GM18498 (cell line): ENCODE results near the gene MAS1.
"Not testable (repeated sequence)": the region's sequence is repeated elsewhere in the genome, so short reads cannot be mapped to it uniquely, and the experiment has no call there.

ENCODE experiments used
- ATAC-seq: cut with Tn5 transposase; IDR thresholded peaks from one replicate; pipeline ENCODE4 v1.9.1; 2021; ENCODE audit warnings: mild to moderate bottlenecking, moderate library complexity; ENCODE audit not compliant: unreplicated experiment

MAS1 gene

DNA sequence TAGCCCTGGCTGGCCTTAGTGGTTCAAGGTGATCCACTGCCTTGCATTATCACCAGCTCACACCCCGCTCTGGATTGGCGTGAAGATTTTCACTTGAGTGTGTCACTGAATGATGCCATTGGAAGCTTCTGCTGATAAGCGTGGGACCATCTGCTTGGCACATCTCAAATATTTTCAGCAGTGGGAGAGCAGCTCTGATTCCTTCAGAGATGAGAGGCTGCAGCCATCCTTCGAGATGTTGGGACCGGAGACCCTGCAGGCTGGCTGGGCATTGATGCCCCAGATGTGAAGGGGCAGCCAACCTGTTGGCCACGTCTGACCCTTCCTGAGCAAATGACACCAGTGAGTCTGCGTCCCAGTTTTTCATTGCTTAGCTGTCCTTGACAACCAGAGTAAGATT lies at the start of gene MAS1:
Gene MAS1 (plus strand): TSS at position 197 of the 400 bp plus-strand sequence. CDS start 15,968 bp downstream, outside the sequence.
- no peak for ATAC-seq

DNA sequence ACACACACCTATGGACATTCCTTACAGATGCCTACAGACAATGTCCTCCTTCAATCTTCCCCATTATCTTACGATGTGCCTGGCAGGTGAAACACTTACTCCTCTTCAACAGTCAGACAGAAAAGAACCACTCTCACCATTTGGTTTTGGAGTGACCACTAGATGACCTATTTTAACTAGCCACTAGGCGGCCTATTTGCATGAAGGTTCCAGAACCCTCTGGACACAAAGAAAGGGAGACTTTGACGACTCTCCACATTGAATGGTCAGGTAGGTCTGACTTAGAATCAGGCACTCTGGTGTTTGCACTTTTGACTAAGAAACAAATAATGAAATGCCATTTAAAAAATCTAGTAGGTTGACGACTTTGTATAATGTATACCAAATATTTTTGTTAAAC lies 48.8 kb upstream of the MAS1 start:
- no peak for ATAC-seq

DNA sequence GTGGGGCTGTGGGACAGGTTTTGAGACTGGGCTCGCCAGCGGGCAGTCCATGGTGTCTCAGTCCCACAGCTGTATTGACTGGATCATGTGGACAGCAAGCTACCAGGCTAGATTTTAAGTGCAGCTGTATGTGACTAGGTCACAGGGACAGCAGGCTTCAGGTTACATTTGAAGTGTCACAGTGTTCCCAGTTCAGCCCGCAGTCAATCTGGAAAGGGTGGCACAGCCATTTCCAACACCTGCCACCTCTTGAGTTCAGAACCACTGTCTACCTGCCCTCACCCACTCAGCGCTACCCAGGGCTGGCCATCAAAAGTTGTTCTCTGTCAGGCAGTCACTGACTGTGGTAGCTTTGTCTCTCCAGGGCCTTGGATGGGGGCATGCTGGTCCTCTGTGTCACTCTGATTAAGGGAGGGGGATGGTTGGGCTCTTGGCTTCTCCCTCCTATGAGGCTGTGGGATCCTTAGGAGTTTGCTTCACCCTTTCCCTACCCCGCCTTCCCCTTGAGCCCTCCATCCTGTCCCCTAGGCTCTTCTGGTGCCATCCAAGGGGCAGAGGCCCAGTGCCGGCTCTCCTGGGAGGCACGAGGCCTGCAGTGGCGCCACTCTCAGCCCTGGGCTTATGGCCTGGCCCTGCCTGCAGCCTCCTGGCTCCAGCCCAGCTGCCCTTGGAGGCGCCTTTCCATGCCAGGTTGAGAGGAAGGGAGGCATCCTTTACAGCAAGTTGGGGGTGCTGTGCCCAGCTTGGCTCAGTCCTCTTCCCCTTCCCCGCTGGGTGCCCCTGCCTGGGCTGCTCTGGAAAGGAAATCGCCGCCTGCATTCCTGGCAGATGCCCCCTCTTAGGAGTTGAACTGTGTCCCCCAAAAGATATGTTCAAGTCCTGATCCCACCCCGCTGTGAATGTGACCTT lies 45.8 kb upstream of the MAS1 start:
- no peak for ATAC-seq

DNA sequence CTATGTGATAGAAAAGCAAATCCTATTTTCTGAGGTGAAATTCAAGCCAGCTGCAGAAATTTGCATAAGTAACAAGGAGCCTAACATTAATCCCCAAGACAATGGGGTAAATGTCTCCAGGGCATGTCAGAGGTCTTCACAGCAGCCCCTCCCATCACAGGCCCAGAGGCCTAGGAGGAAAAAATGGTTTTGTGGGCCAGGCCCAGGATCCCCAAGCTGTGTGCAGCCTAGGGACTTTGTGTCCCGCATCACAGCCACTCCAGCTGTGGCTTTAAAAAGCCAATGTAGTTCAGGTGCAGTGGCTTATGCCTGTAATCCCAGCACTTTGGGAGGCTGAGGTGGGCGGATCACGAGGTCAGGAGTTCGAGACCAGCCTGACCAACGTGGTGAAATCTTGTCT lies 42.2 kb upstream of the MAS1 start:
- ATAC-seq = not testable (repeated sequence)

DNA sequence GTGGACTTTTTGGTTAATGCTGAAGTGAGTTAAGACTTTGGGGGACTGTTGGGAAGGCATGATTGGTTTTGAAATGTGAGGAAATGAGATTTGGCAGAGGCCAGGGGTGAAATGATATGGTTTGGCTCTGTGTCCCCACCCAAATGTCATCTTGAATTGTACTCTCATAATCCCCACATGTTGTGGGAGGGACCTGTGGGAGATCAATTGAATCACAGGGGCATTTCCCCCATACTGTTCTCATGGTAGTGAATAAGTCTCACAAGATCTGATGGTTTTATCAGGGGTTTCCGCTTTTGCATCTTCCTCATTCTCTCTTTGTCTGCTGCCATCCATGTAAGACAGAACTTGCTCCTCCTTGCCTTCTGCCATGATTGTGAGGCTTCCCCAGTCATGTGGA lies 40.9 kb upstream of the MAS1 start:
- not testable (repeated sequence) for ATAC-seq

DNA sequence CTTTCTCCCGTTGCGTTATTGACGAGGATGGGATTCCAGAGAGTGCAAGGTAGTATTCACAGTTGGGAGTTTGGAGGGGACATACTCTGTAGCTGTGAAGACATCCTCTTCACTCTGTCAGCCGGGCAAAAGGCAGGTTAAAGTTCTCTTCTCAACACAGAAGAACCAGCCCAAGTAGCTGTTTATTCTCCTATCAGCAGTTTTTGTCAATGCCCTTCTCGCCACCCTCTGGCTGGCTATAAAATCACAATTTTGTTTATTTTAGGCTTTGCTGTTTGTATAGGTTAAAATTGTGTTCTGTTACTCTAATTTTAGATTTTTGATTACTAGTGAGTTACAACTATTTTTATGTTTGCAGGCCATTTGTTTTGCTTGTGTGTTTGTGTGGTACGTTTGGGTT lies 37.9 kb upstream of the MAS1 start:
- ATAC-seq = no peak

DNA sequence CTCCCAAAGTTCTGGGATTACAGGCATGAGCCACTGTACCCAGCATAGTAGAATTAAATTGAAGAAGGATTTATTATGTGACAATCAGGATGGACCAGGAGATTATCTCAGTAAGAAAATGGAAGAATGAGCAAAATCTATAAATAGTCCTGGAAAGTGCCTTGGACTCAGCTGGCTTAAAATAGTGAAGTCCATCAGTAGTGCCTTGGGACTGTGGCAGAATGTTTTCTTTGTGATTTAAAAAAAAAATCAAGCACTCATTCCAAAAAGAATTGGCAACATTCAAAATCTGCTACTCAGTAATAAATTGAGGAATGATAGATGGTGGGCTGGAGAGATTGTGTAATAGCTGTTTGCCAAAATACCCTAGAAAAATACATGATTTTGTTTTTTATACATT lies 37.0 kb upstream of the MAS1 start:
- no peak for ATAC-seq

DNA sequence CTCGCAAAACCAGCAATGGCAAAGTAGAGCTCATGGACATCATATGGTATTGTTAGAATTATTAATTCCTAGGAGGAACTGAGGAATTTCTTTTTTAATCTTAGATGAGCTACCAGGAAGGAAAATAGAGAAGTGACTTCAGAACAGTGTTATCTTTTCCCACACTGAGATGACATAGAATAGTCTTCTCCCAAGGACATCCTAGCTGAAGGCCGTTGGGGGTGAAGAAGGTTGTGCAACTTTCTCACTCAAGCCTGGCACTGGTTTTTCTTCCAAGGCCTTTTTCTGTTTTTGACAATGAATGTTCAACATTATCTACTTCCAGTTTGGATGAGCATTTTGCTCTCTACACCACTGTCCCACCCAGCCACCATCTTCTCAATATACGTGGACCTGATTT lies 35.8 kb upstream of the MAS1 start:
- no peak for ATAC-seq

DNA sequence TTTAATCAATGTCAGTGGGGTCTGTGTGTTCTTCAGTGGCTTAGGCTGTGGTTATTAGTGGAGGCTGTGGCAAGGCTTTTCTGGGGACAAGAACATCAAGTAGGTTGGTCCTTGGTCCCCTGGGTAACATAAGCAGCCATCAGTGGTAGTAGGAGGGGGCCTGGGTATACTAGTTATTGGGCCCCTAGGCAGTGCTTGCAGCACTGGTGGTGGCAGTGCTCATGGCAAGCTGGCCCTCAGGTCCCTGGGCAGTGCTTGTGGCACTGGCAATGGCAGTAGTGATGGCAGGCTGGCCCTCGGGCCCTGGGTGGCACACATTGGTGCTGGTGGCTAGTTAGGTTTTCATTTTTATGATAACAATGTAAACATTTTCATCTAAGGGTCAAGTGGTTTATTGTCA lies 32.5 kb upstream of the MAS1 start:
- no peak for ATAC-seq

DNA sequence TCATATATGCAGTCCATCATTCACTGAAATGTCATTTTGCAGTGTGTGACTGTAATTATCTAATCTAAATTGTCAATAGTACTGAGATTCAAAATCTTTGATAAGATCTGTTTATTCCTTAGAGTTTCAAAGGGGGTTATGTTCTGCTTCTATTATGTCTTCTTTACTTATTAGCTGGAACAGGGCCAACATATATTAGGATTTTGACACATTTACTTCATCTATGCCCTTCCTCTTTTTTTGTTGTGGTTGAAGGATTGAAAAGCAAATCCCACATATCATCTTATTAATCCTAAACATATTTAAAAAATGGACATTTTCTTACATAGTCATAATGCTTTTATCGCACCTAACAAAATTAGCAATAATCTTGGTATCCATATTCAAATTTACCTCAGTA lies 30.3 kb upstream of the MAS1 start:
- ATAC-seq = no peak

DNA sequence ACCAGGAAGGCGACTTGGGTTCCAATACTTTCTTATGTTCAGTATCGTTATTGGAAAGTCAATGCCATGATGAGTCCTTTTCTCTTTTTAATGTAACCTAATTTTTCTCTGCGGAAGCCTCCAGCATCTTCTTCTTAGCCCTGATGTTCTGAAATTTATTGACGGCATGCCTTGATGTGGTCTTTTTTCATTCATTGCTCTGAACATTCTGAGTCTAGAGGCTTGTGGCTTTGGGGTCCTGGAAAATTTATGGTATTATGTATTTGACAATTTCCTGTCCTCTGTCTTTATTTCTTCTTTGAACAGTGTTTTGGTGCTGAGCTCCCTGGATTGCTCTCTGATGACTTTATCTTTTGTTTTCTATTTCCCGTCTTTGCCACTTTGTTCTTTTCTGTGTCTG lies 28.7 kb upstream of the MAS1 start:
- ATAC-seq = no peak

DNA sequence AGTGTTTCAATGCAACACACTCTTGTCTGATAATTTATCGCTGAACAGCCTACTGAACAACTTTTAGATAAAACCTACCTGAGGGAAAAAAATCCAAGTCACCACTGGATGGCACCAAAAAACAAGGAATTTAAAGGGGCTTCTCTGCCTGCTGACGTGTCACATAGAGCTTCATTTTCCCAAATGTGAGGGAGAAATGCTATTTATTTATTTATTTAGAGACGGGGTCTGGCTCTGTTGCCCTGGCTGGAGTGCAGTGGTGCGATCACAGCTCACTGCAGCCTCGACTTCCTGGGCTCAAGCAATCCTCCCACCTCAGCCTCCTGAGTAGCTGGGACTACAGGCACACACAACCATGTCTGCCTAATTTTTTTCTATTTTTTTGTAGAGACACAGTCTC lies 27.4 kb upstream of the MAS1 start:
- ATAC-seq = peak; percentile 52

DNA sequence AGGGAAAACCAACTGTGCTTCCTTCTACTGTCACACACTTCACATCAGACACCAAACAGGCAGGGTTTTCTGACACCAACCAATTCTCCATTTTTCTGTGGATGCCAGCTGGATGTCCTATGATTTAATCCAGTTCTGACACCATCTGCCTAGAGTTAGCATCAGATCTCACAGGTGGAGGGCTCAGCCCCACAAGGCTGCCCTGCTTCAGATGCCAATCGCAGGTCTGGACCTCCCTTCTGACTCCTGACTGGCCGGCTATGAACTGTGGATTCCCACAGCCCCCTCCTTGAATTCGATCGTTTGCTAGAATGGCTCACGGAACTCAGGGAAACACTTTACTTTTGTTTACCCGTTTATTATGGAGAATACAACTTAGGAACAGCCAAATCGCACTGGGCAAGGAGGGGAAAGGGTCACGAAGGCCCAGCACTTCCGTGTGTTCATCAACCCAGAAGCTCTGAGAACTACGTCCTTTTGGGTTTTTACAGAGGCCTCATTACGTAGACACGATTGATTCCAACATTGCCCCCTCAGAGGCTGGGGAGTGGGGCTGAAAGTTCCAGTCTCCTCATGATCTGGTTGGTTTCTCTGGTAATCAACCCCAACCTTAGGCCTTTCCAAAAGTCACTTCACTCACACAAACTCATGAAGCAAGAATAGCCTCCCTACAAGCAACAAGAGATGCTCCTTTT lies 25.4 kb upstream of the MAS1 start:
- ATAC-seq = no peak

DNA sequence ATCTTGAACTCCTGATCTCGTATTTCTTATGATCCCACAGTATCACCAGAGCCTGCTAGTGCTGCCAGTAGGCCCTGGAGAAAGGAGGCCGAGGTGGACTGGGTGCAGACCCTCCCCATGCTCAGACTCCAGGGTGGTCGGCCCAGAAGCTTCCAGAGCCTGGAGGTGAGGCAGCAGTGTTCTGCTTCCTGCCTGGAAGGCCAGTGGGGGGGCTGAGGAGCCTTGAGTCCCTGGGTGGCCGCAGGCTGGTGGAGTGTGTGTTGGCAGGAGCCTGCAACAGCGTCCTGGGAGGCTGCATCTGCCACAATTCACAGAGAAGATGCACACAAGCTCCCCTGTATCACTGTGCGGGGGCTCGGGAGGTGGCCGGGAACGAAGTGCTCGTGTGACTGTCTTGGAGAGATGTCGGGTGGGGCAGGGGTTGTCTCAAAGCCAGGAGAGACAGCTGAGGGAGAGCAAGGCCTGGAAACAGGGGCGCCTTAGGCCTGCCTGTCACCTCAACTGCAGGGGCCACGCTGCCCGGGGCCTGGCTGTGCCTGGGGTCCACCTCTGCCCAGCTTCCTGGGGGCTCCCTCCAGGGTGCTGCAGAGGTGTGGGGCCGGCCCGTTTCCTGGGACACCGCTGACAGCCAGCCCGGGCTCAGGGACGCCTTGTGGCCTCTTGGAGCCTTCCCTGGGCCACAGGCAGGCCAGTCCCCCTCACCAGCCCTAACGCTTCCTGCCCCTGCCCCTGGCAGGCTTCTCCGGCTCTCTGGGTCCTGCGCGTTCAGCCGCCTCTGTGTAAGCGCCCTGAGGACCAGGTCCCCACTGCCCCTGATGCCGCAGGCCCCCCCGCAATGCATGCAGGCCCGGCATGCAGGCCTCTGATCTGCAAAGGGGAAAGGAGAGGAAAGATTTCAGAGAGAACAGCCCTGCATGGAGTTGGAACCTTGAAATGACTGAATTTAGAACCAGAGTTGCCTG lies 24.2 kb upstream of the MAS1 start:
- no peak for ATAC-seq

DNA sequence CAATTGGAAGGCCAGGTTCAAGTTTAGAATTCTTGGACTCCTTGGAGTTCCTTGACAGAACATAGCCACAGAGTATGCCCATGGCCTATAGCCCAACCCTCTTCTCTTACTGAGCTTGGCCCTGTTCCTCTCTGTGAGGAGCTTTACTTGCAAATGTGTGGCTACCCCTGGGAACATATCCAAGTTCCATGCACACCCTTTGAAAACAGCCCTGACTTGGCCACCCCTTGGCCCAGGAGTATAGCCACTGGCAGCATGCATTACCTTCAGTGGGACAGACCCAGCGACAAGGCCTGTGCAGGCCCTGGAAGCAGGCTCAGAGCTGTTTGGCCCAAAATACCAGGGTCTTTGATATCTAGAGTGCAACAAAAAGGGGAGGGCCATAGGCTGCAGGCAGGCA lies 19.5 kb upstream of the MAS1 start:
- ATAC-seq = no peak

DNA sequence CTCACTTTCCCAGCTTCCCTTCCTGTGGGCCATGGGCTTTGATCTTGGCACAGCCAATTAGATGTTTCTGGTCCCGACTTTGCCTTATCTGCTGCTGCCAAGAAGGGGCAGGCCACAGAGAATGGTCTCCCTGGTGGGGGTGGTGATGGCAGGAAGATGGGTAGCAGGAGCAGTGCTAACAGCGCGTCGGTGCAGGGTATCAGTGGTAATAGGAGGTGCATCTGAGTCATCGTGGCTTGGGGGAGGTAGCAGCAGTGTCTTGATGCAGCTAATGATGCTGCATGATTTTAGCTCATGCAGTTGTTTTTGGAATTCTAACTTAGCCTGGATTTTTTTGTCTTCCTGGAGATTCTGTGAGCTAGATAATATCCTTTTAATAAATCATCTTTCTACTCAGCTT lies 18.9 kb upstream of the MAS1 start:
- ATAC-seq = no peak

DNA sequence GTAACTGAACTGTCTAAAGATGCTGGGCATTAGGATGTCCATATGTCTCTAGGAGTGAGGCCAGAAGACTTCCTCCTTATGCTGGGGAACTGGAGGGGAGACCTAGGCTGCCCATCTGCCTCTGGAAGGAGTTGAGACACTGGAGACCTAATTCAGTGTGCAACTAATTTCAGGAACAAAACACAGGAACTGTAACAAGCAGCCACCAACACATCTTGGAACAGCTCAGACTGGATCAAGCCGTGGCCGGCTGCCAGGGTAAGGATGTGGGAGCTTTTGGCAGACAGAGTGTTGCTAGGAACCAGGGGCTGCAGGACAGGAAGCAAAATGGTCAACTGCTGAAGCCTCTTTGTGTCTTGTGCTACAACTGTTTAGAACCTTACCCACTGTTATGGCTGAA lies 16.4 kb upstream of the MAS1 start:
- ATAC-seq = no peak

DNA sequence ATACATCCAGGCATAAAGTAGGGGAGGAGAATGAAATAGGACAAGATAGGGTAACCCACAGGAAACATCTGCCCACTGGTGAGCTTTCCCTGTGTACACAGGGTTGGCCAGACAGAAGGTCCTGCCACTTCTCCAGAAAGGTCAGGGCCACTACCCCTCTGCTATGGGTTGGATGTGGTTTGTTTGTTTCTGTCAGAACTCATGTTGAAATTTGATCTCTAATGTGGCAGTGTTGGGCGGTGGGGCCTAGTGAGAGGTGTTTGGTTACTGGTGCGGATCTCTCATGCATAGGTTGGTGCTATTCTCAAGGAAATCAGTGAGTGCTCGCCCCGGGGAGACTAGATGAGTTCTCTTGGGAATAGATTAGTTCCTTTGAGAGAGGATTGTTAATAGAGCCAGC lies 15.6 kb upstream of the MAS1 start:
- no peak for ATAC-seq

DNA sequence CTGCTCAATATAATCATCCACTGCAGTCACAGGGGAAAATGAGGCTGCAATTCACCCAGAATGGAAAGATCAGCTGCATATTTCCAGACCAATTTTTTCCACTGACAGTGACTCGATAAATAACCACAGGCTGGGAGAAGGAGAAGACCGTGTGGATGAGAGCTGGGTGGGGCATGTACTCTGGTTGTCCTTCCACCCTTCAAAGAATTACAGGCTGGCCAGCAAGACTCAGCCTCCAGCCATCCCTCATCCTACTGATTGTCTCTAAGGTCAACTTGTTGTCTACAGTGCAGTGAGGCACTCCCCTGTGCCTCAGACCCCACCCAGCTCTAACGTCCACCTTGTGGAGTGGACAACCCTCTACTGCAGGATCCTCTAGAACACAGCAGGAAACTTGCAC lies 14.5 kb upstream of the MAS1 start:
- ATAC-seq = no peak

DNA sequence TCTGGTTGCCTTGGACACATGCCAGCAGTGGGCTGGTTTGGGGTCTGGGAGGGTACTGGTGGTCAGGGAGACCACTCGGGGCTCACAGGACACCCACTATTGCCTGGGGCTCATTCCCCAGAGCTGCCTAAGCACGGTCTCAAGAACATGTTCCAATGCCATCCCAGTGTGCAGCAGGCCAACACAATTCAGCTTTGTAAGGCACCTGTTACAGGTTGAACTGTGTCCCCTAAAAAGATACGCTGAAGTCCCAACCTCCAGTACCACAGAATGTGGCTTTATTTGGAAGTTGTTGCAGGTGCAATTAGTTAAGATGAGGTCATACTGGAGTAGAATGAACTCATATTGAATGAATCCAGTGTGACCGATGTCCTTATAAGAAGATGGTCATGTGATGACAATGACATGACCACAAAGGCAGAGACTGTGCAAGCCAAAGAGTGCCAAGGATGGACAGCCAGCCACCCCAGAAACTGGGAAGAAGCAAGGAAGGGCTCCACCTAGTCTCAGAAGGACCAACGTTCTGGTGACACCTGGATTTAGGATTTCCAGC lies 13.5 kb upstream of the MAS1 start:
- ATAC-seq = no peak

DNA sequence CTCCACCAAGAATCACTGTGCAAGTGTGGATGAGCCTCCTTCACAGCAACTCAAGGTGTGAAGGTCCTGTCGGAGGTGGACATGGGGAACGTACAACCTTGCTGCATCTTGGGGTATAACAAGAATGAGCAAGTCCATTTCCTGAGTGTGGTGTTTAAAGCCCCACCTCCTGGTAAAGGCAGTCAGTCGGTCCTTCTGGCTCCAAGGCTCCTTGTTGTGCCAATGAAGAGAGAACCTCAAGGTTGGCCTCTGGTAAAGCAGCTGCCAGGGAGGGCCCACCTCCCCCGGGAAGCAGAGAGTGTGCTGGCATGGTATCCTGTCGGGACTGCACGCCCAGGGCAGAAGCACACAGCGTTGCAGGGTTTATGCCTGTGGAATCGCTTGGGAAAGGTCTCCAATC lies 12.4 kb upstream of the MAS1 start:
- no peak for ATAC-seq
